GM21723 (cell line): ENCODE data around the gene CAMK2N2.

Experiments
- ATAC-seq: cut with Tn5 transposase; IDR thresholded peaks from one replicate; pipeline ENCODE4 v1.9.1; 2021; ENCODE audit warnings: mild to moderate bottlenecking, moderate library complexity; ENCODE audit not compliant: unreplicated experiment

The CAMK2N2 gene

DNA sequence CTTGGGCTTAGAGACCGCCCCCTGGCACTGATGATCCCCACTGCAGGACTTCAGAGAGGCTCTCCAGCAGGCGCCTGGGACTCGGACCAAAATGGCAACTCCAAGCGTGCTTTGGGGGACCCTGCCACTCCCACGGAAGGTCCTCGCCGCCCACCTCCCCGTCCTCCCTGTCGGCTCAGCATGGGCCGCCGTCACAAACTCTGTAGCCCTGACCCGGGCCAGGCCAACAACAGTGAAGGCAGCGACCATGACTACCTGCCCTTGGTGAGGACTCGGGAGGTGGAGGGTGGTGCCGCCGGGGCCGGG is 20.3 kb downstream of the CAMK2N2 start:
- ATAC-seq = no peak

DNA sequence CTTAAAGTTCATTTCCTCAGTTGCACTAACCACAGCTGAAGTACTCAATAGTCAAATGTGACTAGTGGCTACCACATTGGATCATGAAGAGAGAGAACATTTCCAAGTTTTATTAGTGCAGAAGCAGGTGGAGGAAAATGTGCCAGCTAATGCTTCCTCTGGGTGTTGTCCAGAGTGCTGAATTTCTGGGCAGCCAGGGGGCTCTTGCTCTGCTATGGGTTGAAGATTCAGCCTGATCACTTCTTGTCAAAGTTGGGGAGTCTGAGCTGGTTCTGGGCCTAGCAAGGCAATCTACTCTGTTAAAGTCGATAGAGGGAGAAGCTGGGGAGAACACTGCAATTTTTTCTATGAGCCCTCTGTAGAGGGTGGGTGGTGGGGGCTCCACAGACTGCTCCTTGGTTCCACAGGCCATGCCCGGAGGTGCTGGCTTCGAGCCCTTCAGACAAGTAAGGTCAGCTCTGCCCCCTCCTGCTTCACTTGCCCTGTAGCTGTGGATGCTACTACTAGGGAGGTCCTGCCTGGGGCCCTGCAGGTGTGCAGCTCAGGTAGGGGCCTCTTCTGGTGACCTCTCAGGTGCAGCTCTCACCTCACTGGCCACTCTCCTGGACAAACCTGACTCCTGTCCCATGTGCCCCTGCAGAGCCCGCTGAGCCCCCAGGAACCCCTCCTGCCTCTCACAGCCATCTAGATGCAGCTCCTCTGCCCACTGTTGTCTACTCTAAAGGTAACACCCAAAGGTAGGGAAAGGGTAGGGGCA is 20.8 kb downstream of the CAMK2N2 start:
- ATAC-seq = no peak

DNA sequence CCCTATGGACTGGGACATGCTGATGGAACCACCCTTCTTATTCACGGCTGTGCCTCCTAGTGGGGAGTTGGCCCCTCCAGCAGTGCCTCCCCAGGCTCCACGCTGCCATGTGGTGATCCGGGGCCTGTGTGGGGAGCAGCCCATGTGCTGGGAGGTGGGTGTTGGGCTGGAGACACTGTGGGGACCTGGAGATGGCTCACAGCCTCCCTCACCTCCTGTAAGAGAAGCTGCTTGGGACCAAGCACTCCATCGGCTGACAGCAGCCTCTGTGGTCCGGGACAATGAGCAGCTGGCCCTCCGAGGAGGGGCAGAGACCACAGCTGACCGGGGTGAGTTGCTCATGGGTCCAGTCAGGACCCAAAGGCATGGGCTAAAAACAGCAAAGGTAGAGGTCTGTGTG is 21.6 kb downstream of the CAMK2N2 start:
- ATAC-seq = no peak

DNA sequence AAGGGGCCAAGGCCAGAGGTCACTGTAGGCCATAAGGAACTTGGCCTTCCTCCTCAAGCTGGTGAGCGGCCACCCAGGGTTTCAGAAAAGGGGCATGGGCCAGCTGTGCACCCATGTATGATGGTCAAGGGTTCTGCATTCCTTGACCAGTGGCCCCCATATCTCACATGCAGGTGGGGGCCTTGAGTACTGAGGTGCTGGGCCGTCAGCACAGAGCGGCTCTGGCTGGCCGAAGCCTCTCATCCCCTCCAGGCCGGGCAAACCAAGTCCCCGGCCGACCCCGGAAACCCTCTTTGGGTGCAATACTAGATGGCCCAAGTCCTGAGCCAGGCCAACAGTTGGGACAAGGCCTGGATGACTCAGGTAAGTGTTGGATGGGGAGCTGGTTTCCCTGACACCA is 22.1 kb downstream of the CAMK2N2 start:
- ATAC-seq = no peak

DNA sequence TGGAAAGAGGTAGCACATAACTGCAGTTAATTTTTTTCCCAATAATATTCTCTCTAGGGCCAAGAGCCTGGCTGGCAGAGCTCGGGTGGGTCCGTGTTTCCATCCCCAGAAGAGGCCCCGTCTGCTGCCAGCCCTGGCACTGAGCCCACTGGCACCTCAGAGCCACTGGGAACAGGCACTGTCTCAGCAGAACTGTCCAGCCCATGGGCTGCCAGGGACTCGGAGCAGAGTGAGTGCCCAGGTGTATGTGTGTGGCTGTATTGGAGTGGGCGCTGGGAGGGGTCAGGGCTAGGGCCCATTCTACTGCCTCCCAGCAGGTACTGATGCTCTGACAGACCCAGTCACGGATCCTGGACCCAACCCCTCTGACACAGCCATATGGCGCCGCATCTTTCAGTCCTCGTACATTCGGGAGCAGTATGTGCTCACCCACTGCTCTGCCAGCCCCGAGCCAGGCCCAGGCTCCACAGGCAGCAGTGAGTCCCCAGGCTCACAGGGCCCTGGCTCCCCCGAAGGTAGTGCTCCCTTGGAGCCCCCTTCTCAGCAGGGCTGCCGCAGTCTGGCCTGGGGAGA is 23.0 kb downstream of the CAMK2N2 start:
- no peak for ATAC-seq

DNA sequence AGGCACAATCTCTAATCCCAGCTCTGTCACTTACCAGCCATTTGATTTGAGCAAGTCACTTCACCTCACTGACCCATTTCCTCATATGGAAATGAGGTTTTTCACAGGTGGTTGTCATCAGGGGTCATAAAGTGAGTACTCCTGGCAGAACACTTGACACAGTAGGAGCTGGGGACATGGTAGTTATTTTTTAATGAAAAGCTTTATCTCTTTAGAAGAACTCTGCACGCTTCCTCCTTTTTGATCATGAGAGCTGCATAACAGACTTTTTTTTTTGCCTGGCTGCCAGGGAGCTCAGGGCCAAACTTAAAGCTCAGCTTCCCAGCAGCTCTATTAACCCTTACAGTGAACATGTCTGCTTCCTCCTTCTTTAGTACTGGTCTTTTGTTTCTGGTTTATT is 23.5 kb downstream of the CAMK2N2 start:
- no peak for ATAC-seq

DNA sequence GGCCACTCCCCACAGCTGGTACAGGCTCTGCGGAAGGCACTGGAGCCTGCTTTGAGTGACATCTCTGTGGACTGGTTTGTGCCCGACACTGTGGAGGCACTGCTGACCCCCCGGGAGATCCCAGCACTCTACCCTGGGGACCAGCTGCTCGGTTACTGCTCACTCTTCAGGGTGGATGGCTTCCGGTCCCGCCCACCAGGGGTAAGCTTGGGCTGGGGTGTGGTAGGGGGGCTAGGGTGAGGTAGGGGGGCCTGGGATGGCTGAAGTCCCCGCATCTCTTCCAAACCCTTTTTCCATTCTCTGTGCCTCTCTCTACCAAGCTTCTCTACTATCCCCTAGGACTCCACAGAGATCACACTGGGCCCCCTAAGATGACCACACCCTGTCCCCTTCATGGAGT is 24.1 kb downstream of the CAMK2N2 start:
- no peak for ATAC-seq

DNA sequence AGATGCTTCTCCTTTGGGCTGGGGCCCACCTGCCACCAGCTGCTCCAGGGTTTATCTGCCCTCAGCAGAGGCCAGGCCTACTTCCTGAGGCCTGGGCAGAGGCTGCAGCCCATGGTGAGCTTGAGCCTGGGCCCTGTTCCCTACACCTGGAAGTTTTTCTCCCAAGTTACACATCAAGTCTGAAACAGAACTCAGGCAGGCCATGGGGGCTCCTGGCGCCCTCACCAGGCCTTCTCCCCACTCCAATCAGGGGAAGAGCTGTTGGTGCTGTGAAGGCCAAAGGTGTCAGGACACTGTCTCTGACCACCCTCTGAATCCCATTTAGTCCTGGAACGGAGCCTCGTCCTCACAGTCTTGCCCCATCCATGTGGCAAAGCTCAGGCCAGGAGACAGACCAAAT is 24.7 kb downstream of the CAMK2N2 start:
- ATAC-seq = no peak

DNA sequence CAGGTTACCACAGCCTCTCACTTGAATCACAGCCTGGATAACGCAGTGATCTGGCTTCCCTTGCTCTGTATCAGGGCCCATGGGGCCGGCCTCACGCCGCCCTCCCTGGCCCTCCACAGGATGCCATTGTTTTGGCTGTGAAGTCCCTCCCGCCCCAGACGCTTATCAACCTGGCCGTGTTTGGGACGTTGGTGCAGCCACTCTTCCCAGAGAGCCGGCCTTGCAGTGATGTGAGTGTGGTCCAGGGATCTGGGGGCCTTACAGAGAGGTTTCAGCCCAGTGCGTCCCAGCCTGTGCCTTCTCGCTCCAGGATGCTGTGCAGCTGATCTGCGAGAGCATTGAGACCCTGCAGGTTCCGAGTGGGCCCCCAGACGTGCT is 25.3 kb downstream of the CAMK2N2 start:
- ATAC-seq = no peak

DNA sequence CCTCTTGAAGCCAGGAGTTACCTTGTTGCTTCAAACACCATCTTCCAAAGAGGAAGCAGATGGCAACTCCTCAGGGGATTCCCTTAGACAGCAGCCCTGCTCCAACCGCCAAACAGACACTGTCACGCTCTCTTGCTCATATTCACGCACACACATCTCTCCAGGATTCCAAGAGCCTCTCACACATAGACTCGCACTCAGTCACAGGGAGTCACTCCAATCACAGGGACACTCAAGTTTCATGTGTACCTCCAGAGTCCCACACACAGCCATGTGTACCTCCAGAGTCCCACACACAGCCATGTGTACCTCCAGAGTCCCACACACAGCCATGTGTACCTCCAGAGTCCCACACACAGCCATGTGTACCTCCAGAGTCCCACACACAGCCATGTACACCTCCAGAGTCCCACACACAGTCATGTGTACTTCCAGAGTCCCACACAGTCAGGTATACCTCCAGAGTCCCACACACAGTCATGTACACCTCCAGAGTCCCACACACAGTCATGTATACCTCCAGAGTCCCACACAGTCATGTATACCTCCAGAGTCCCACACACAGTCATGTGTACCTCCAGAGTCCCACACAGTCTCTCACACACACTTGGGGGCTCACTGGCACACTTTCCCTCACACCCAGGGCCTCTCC is 25.8 kb downstream of the CAMK2N2 start:
- no peak for ATAC-seq

DNA sequence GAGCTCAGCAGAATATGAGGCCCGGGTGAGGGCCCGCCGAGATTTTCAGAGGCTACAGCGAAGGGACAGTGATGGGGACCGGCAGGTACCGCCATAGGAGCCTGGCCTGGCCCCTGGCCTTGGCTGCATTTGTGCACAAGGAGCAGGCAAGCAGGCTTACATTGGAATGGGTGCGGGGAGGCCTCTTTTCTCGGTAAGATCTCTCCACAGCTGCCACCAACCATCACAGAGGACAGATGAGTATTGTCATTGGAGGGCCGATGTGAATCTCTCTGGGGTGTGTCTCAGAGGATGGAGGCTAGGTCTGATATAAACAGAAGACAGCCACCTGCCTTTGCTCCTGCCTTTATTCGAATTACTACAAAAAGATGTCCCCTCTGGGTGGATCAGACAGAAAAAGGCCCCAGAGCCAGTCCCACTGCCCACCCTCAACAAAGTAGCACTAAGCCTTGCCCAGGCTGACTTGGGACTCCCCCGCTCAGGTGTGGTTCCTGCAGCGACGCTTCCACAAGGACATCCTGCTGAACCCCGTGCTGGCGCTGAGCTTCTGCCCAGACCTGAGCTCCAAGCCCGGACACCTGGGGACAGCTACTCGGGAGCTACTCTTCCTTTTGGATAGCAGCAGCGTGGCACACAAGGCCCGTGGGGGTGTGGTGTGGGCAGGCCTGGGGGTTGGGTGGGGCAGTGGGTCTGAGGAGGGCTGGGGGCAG is 26.5 kb downstream of the CAMK2N2 start:
- ATAC-seq = no peak

DNA sequence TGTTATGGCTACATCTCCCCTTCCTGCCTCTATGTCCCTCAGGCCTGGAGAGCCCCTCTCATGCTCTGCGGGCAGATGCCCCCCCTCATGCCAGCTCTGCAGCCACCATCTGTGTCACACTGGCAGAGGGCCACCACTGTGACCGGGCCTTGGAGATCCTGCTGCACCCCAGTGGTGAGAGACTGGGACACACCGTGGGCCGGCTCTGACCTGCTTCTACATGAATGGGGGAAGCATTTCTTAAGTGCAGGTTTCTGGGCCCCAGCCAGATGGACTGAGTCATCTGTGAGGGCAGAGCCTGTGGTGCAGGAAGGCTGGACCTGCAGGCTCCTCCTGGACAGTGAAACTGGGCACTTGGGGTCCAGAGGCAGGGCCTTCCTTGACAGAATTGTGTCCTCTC is 27.1 kb downstream of the CAMK2N2 start:
- ATAC-seq = no peak

DNA sequence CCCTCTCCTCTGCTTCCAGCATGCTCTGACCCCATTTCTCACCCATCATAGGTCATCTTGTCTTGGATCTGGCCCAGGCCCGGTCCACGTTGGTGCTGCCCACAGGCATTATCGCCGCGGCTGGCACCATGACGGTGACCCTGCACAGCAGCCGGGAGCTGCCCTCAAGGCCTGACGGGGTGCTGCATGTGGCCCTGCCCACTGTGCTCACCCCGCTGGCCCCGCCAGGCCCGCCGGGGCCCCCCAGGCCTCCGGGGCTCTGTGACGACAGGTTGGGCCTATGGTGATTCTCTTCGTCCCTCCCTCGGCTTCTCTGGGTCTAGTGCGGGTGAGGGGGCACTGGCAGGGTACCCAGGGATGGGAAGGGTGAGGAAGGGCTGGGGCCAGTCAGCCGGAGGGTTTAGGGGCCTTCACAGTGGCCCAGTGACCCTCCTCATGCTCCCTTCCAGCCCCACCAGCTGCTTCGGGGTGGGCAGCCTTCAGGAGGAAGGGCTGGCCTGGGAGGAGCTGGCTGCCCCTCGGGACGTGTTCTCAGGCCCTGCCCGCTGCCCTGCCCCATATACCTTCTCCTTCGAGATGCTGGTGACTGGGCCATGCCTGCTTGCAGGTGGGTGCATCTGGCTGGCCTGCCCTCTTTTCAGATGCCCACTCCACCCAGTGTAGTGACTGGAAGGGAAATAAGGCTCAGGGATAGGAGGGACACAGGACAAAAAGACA is 28.1 kb downstream of the CAMK2N2 start:
- no peak for ATAC-seq

DNA sequence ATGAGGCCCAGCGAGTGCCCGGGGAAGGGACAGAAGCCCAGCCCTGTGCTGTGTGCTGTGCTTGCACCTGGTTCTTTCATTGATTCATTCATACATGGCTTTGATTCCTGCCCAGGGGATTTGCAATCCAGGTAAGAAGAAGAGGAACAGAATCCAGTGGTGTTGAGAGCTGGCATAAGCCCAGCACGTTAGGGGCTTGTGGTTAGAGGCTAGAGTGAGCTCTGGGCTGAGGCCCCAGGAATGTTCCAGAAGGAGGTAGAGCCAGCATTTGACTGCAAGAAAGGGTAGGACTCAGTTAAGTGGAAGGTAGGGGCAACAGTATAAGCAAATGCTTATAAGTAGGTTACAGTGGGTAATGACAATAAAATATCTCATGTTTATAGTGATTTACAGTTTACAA is 29.7 kb downstream of the CAMK2N2 start:
- no peak for ATAC-seq

DNA sequence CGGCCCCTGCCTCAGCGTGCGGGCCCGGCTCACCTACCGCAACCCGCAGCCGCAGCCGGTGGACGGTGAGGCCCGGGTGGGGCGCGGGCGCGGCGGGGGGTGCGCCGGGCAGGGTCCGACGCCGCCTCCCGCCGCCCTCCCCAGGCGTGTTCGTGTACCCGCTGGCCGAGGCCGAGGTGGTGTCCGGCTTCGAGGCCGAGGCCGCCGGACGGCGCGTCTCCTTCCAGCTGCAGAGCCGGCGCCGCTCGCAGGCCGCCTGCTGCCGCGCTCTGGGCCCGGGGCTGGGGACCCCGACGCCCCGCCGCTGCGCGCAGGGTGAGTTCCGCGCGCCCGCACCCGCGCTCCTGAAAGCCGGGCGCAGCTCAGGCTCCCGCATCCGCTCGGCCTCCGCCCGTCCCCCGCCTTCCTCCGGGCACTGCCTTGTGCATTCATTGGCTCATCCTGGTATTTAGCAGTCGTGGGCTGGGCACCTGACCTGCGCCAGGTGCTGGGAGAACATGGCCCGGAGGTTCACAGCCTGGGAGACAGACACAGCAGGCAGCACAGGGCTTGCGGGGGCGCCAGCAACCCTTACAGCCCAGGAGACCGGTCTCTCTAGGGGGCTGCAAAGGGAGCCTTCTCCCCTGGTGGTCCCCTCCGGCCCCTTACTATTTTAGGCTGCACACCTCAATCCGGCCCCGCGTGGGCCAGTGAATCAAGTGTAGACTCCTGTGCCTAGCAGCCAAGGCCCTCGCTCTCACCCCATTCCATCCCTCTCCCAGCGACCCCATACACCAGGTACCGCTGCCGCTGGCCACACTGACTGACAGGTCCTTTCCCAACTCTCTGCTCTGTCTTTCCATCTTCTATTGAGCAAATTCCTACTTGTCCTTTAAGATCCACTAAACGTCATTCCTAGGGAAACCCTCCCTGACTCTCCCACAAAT is 30.5 kb downstream of the CAMK2N2 start:
- ATAC-seq = no peak

DNA sequence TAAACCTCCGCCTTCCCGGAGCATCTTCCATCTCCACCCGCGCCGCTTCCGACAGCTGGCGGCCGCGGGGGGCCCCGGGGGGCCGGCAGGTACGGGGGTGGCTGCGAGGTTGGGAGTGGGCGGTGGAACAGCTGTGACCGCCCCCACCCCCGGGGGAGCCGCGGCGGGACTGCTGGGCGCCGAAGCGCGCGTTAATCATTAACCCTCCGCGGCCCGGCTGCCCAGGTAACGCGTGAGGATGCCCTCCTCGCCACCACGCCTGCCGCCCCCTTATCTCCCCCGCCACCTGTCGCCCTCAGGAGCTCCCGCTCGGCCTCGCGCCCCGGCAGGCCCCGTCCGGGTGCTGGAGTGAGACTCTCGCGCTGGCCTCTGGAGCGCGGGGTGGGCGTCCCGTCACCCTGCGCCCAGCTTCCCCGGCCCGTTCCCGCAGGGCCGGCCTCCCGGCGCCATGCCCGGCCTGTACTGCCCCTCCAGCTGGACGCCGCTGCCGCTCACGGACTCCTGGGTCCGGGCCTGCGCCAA is 31.2 kb downstream of the CAMK2N2 start:
- ATAC-seq = no peak

DNA sequence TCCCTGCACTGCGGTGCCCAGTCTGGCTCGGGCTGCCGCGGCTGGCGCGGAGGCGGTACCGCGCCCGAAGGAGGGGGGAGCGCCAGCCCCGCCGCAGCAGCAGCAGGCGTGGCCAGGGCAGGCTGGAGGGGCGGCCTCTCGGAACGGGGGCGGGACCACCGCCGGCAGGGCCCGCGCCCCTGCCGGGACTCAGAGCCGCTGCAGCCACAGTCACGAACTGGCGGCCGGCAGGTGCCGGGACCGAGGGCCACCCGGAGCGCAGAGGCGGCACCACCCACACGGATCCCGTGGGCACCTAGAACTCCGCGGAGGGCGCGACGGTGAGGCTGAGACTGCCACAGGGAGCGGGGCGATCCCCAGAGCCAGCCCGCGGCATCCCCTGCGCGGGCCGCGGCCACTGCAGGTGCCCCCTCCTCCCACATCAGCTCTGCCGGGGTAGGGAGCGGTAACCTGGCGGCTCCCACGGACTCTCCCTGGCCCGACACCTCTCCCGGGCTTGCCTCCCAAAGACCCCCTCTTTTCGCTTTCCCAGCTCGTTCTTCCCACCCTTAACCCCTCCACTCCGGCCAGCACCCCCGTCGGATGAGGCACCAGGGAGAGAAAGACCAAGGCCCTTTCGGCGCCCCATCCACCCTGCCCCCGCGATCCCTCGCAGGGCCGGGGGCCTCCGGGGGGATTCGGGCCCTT is 31.8 kb downstream of the CAMK2N2 start, which contains the start of gene VWA5B2:
TSS of gene VWA5B2 (plus strand) at position 192 of the 687 bp plus-strand sequence. CDS start 944 bp downstream, outside the sequence.
- ATAC-seq = peak; percentile 73

DNA sequence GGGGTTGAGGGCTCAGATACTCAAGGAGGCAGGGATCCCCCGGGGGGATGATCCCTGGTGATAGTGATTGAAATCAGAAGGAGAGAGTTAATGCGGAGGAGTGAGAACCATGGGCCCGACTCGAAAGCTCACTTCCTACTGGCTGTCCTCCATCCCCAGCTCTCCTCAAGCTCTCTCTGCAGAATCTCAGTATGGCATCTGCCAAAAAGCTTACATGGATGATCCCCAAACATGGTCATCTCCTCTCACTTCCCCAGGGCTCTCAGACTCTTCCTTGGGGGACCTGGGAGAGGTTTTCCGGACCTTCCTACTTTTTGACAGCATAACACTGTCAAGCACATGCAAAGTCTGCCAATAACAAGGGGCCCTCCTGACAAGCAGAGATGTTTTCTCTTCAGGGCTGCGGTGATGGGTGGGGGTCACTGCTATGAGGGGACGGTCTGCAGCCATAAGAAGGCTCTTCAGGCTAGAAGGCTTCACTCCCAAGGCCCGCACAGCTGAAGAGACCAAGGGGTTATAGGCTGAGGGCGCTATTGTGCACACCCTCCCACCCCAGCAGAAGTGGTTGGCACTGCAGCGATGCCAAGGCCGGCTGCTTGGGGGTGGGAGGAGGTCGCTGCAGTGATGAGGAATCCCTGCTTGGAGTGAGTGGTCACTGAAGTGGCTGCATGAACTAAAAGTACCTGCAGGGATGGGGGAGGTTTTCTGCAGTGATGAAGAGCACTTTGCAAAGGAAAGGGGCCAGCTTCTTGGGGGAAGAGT is 32.8 kb downstream of the CAMK2N2 start:
- ATAC-seq = no peak
